Cerebellar cortex (tissue), 1 donor: ENCODE measurements around the gene CDC40.
"Not testable (repeated sequence)": the region's sequence is repeated elsewhere in the genome, so short reads cannot be mapped to it uniquely, and the experiment has no call there.

Experiments used
- DNase-seq: peaks from one replicate; pipeline ENCODE4 v3.0.0-alpha.2; 2015; ENCODE audit warnings: low spot score

The CDC40 gene

DNA sequence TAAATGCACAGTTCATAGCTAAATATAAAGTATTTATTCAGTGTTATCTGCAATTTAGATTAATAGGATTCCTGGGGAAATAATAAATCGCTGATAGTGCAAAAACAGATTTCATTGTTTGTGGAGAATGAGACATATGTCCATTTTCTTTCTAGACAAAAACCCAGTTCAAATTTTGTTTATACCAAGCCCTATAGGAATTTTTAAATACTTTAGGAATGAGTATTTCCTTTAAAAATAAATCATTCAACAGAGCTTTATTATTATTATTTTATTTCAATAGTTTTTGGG lies 91.5 kb downstream of the CDC40 start:
- no peak for DNase-seq

DNA sequence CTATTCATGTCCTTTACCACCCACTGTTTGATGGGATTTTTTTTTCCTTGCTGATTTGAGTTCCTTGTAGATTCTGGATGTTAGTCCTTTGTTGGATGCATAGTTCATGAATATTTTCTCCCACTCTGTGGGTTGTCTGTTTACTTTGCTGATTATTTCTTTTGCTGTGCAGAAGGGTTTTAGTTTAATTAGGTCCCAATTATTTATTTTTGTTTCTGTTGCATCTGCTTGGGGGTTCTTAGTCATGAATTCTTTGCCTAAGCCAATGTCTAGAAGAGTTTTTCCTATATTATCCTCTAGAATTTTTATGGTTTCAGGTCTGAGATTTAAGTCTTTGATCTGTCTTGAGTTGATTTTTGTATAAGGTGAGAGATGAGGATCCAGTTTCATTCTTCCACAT lies 92.6 kb downstream of the CDC40 start:
- DNase-seq: not testable (repeated sequence)

DNA sequence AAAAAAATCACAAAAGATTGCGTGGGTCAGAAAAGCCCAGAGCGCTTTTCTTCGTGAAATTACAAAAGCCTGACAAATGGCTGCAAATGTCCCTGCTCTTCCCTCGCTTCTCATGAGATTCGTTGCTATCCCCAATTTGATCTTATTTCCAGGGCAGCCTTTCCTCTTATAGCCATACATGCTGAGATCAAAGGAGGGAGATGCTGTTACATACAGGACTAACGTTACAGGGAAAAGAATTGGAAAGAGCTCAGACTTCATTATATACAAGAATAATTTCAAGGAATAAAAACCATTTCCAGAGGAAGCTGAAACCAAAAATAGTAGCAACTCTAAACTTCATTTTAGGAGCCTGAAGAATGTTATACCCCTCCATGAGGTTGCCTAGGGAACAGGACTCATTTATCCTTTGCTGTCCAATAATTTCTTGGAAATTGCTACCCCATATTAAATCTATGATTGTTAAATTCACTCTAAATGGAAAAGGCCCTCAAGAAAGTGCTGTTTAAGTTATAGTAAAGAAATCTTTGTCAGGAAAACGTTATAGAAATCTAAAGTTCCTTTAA lies 97.0 kb downstream of the CDC40 start:
- DNase-seq: no peak
